ENCODE measurements around the gene SLC8B1.

Gene SLC8B1

GRCh38 chr12:113271853-113272561, 62.9 kb downstream of the SLC8B1 start:
- DNase-seq (ENCODE audit: low read depth in 1 of 2, low spot score in 1 of 2), result no peak

DNA sequence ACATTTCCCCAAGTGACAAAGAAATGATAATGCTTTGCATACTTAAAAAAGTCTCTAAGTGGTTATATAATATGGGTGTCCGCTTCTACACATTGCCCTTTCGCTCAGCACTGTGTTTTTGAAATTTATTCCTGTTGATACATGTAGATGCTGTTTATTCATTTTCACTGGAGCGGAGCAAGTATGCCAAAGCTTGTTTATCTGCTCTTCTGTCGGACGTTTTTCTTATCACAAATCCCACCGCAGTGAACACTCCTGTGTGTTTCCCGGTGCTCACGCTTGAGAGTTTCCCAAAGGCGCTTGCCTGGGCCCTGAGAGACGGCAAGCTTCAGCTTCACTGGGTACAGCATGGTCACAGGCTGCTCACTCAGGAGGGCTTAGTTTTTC, 63.5 kb downstream of the SLC8B1 start:
- no peak for DNase-seq (ENCODE audit: low read depth in 1 of 2, low spot score in 1 of 2)

- DNase-seq (ENCODE audit: low read depth in 1 of 2, low spot score in 1 of 2), result no peak
These were observed 64.2 kb downstream of the SLC8B1 start for GRCh38 chr12:113270709-113271009.

- no peak for DNase-seq (ENCODE audit: low read depth in 1 of 2, low spot score in 1 of 2)
These were observed 65.5 kb downstream of the SLC8B1 start for GRCh38 chr12:113269257-113269943.

DNA sequence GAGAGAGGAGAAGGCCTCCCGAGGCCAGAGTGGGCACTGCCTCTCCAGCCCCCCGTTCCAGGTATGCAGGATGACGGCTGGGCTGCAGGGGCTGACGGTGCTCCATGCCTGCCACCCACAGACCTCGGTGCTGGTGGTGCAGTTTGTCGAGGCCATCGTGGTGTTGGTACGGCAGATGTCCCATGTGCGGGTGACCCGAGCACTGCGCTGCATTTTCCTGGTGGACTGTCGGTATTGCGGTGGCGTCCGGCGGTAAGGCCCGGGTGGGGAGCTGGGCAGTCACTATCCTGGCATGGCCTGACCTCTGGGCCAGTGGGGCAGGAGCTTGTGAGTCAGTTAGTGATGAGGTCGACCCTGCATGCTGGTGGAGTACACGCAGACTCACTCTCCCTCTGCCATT, 66.3 kb downstream of the SLC8B1 start:
- DNase-seq (ENCODE audit: low read depth in 1 of 2, low spot score in 1 of 2), result no peak

GRCh38 chr12:113268136-113268535, 66.8 kb downstream of the SLC8B1 start:
- DNase-seq (ENCODE audit: low read depth in 1 of 2, low spot score in 1 of 2), result no peak

DNA sequence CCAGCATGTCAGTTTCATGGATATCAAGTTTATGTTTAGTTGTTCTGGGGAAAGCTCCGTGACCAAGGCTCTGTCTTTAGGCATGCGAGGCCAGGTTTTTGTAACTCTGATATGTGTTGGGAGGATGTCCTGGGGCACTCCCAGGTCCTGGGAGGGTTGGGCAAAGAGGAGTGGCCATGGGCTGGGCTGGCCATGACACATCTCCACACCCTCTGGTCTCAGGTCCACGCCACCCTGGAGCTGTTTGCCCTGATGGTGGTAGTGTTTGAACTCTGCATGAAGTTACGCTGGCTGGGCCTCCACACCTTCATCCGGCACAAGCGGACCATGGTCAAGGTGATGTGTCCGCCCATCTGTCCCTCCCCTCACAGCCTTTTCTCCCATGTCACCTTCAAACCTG, 67.3 kb downstream of the SLC8B1 start:
- DNase-seq (ENCODE audit: low read depth in 1 of 2, low spot score in 1 of 2), result no peak

GRCh38 chr12:113266106-113266895, 68.6 kb downstream of the SLC8B1 start:
- no peak for DNase-seq (ENCODE audit: low read depth in 1 of 2, low spot score in 1 of 2)

DNA sequence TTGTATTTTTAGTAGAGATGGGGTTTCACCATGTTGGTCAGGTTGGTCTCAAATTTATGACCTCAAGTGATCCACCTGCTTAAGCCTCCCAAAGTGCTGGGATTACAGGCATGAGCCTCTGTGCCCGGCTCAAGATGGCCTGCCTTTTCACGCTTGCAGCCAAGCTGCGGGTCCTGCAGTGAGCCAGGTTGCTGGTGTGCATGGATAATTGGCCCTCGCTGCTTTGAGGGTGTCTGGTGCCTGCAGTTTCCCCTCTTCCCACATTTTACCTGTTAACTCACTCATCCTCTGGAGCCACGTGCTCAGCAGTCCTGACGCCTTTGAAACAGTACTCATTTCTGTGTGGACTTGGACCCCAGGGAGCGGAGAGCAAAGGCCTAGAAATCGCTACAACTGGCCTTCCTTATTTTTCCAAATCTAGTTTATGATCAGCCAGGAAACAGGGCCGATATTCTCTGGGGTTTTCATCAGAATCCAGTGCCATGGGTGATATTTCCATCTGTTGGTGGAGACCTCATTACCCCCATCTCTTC, 71.4 kb downstream of the SLC8B1 start:
- DNase-seq (ENCODE audit: low read depth in 1 of 2, low spot score in 1 of 2), result no peak

GRCh38 chr12:113262710-113263109, 72.2 kb downstream of the SLC8B1 start:
- no peak for DNase-seq (ENCODE audit: low read depth in 1 of 2, low spot score in 1 of 2)

- DNase-seq (ENCODE audit: low read depth in 1 of 2, low spot score in 1 of 2), result no peak
These were observed 73.0 kb downstream of the SLC8B1 start for GRCh38 chr12:113261847-113262470.

- DNase-seq (ENCODE audit: low read depth in 1 of 2, low spot score in 1 of 2), result no peak
These were observed 74.1 kb downstream of the SLC8B1 start for GRCh38 chr12:113260636-113261300.

- no peak for DNase-seq (ENCODE audit: low read depth in 1 of 2, low spot score in 1 of 2)
These were observed 74.8 kb downstream of the SLC8B1 start for GRCh38 chr12:113260127-113260526.

DNA sequence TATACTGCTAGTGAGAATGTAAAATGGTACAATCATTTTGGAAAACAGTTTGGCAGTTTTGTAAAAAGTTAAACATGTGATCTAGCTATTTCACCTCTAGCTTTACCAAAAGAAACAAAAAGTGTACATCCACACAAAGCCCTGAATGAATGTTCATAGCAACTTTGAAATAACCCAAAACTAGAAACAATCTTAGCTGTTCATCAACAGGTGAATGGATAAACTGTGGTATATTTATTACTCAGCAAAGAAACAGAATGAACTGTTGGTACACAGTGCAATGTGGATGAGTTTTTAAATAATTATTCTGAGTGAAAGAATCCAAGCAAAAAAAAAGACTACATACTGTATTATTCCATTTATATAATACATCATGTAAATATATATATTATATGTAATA, 77.3 kb downstream of the SLC8B1 start:
- no peak for DNase-seq (ENCODE audit: low read depth in 1 of 2, low spot score in 1 of 2)

DNA sequence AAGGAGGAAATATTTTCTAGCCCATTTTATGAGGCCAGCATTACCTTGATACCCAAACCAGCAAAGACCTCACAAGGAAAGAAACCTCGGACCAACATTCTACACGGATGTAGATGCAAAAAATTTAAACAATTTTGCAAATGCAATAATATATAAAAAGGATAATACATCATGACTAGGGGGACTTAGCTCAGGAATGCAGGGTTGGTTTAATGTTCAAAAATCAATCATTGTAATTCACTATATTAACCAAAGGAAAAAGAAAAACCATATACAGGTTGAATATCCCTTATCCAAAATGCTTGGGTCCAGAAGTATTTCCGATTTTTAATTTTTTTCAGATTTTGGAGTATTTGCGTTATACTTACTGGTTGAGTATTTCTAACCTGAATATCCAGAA, 80.6 kb downstream of the SLC8B1 start:
- no peak for DNase-seq (ENCODE audit: low read depth in 1 of 2, low spot score in 1 of 2)

DNA sequence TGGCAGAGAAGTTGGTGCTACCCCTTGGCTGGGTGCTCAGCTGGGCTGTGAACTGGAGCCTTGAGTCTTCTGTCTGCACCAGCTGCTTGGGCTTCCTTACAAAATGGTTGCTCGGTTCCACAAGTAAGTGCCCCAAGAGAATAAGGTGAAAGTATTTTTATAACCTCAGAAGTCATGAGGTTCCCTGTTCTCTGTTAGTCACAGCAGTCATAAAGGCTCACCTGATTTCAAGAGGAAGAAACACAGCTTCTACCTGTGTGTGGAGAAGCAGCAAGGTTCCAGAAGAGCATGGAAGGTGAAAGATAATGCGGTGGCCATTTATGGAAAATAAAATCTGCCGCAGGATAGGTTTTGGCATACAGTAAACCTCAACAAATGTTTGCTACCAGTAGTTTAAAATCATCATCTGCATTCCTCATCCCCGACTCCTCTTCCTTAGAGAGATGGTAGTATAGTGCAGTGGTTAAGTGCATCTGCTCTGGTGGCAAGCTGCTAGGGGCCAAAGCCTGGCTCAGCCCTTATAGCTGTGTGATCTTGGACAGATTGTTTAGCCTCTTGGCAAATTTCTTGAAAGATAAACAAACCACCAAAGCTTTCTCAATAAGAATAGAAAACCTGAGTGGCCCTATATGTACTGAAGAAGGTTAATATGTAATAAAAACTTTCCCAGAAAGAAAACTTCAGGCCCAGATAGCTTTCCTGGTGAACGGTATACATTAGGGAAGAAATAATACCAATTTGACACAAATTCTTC, 81.2 kb downstream of the SLC8B1 start:
- DNase-seq (ENCODE audit: low read depth in 1 of 2, low spot score in 1 of 2), result no peak

DNA sequence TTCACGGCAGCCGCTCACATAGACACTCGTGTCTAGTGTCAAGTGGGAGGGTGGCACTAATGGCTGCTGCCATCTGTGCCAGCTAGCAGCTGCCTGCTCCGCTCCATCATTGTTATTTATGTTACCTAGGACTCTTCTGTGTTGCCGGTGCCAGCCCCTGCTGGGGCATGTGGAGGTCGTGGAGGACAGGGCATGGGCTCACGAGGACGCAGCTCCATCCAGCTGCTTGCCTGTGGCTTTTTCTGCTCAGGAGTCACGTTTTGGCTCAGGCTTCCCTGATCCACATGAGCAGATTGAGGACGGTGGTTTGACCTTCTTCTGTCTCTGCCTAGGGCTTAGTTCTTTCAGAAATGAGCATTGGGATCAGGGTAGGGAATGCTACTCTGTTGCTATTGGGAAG, 82.4 kb downstream of the SLC8B1 start:
- DNase-seq (ENCODE audit: low read depth in 1 of 2, low spot score in 1 of 2), result no peak

GRCh38 chr12:113251404-113252070, 83.4 kb downstream of the SLC8B1 start:
- no peak for DNase-seq (ENCODE audit: low read depth in 1 of 2, low spot score in 1 of 2)

GRCh38 chr12:113250045-113250444, 84.9 kb downstream of the SLC8B1 start:
- DNase-seq (ENCODE audit: low read depth in 1 of 2, low spot score in 1 of 2), result no peak

DNA sequence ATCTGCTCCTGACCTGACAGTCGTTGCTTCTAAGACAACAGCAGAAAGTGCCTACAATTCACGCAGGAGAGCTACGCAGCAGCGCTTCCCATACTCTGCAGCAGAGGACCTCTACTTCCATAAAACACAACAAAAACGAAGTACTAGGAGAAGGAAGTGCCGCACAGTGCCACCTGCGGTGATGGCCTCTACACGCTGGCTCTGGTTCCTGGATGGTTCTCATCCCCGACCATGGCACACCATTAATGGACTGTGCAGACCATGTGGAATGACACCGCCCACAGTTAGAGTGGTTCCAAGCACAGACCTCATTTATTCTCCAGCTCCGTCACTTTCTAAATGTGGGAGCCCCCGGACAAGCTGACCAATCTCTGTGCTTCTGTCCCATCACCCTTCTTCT, 85.4 kb downstream of the SLC8B1 start:
- no peak for DNase-seq (ENCODE audit: low read depth in 1 of 2, low spot score in 1 of 2)
